GM13976 (cell line): Measurements from ENCODE around the gene TCP10L.
"Not testable (repeated sequence)": the region's sequence is repeated elsewhere in the genome, so short reads cannot be mapped to it uniquely, and the experiment has no call there.

ENCODE experiments used
- DNase-seq: peaks from one replicate; pipeline ENCODE4 v3.0.0; 2012; ENCODE audit warnings: low spot score
- in situ Hi-C: fragments of 300-500 bp; cut with MboI; formaldehyde crosslinking; loops from one replicate; pipeline ENCODE4 v1.12.0; 2022; ENCODE audit warnings: low sequenced_read_pairs, mixed read lengths, inconsistent platforms; ENCODE audit not compliant: unreplicated experiment
- TF ChIP-seq, protein P1 (sequence below): IDR thresholded peaks from 2 replicates; pipeline ENCODE4 v1.5.1; 2012; ENCODE audit warnings: borderline replicate concordance, mild to moderate bottlenecking; ENCODE audit not compliant: insufficient read depth; ENCODE audit errors: extremely low read depth, missing control alignments, control extremely low read depth

Gene TCP10L

GRCh38 chr21:32532636-32533035 lies 52.7 kb downstream of the TCP10L start:
- in situ Hi-C loops, result no loop called here
- no peak for DNase-seq
- TF ChIP-seq, protein P1, sequence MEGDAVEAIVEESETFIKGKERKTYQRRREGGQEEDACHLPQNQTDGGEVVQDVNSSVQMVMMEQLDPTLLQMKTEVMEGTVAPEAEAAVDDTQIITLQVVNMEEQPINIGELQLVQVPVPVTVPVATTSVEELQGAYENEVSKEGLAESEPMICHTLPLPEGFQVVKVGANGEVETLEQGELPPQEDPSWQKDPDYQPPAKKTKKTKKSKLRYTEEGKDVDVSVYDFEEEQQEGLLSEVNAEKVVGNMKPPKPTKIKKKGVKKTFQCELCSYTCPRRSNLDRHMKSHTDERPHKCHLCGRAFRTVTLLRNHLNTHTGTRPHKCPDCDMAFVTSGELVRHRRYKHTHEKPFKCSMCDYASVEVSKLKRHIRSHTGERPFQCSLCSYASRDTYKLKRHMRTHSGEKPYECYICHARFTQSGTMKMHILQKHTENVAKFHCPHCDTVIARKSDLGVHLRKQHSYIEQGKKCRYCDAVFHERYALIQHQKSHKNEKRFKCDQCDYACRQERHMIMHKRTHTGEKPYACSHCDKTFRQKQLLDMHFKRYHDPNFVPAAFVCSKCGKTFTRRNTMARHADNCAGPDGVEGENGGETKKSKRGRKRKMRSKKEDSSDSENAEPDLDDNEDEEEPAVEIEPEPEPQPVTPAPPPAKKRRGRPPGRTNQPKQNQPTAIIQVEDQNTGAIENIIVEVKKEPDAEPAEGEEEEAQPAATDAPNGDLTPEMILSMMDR, result no peak

GRCh38 chr21:32531561-32531960 lies 53.8 kb downstream of the TCP10L start:
- in situ Hi-C loops, DNase-seq: not testable (repeated sequence)

- in situ Hi-C loops, DNase-seq: not testable (repeated sequence)
These were observed 54.5 kb downstream of the TCP10L start for GRCh38 chr21:32530809-32531208.

DNA sequence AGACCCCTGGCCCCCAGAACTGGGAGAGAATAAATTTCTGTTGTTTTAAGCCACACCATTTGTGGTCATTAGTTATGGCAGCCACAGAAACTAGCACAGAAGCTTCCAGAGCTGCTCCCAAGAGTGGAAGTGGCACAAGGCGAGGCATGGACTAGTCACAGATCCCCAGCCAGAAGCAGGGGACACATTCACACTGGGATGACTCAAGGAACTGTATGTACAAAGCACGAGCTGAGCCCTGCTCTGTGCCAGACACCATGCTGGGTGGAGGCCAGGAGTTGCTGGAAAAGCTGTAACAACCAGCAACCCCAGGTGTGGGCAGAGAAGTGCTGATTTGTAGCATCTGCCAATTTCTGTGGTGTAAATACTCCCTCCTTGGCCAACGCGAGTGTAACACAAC lies 55.6 kb downstream of the TCP10L start:
- no peak for DNase-seq
- in situ Hi-C loops, result no loop called here
- TF ChIP-seq, protein P1, result no peak

- TF ChIP-seq, protein P1, result no peak
- no peak for DNase-seq
- in situ Hi-C loops, result no loop called here
These were observed 60.0 kb downstream of the TCP10L start for GRCh38 chr21:32525282-32525681.

GRCh38 chr21:32523988-32524719 lies 61.2 kb downstream of the TCP10L start:
- no peak for DNase-seq
- in situ Hi-C loops, result no loop called here
- TF ChIP-seq, protein P1, result no peak
